ENCODE data around the gene TNFRSF8. TPM values are rescaled to one million over a fixed set of nuclear protein-coding genes. Genes with fewer than 3 reads are reported as not detected.
A peak's percentile ranks its signal among the peaks of the same experiment; 100 is the strongest.

TNFRSF8 gene
- total and polyA plus RNA-seq, 9 donors: 0.17 to 10.9 (median 0.45) TPM

GRCh38 chr1:12073796-12074195 lies 10.7 kb downstream of the TNFRSF8 start:
- Histone ChIP-seq H3K27me3 (no peaks in the 10 kb centered on the region), H3K36me3 (no peaks in the 10 kb centered on the region), H3K27ac (no peak overlapping the region), H3K4me1 (ENCODE audit: insufficient read depth) (peaks cover 2% of the 10 kb centered on the region), H3K9me3 (no peaks in the 10 kb centered on the region), H3K4me3 (no peak overlapping the region)
- TF ChIP-seq POLR2A (IDR thresholded peaks at IDR 0.05) (no peak), EP300 (IDR thresholded peaks at IDR 0.05) (no peak), CTCF (IDR thresholded peaks at IDR 0.05) (no peak)
- intact Hi-C loops (cut with DNase I): loop anchor here in 1 of 4 donors (10.0 kb wide), 1 partner anchor 59 kb away; the partner anchor contains the start of gene MIIP
- peak in 1 of 5 donors; percentile 29 for DNase-seq
- 95 to 97% (median 96%) methylated on average over 15 of the region's 15 CpGs for WGBS, 3 donors

GRCh38 chr1:12075195-12076114 lies 12.4 kb downstream of the TNFRSF8 start:
- intact Hi-C loops (cut with DNase I): loop anchor here in 2 of 4 donors (1.0 to 10.0 kb wide), 2 partner anchors 43 to 61 kb away; partner anchors contain the start of gene MIIP (in 1 of the 2)
- H3K27ac ChIP-seq: no peak overlapping the region
- WGBS, 3 donors: 26 to 30% (median 28%) methylated on average over 19 of the region's 19 CpGs
- no peaks in the 10 kb centered on the region for H3K9me3 ChIP-seq
- TF ChIP-seq EP300 (IDR thresholded peaks at IDR 0.05) (no peak), CTCF (IDR thresholded peaks at IDR 0.05) (no peak), POLR2A (IDR thresholded peaks at IDR 0.05) (no peak)
- no peak overlapping the region for H3K4me3 ChIP-seq
- no peaks in the 10 kb centered on the region for H3K36me3 ChIP-seq
- no peaks in the 10 kb centered on the region for H3K27me3 ChIP-seq
- peak; percentile 85 to 91 (median 90) for DNase-seq
- peaks cover 2% of the 10 kb centered on the region for H3K4me1 ChIP-seq (ENCODE audit: insufficient read depth)

- H3K9me3 ChIP-seq: no peaks in the 10 kb centered on the region
- intact Hi-C loops (cut with DNase I): loop anchor here in 2 of 4 donors (1.0 to 10.0 kb wide), 2 partner anchors 44 to 62 kb away; partner anchors contain the start of gene MIIP (in 1 of the 2)
- H3K4me1 ChIP-seq (ENCODE audit: insufficient read depth): peaks cover 2% of the 10 kb centered on the region
- WGBS, 3 donors: 82 to 85% (median 84%) methylated on average over 9 of the region's 9 CpGs
- no peak overlapping the region for H3K4me3 ChIP-seq
- no peak for DNase-seq
- H3K27me3 ChIP-seq: no peaks in the 10 kb centered on the region
- TF ChIP-seq CTCF (IDR thresholded peaks at IDR 0.05) (no peak), POLR2A (IDR thresholded peaks at IDR 0.05) (no peak), EP300 (IDR thresholded peaks at IDR 0.05) (no peak)
- H3K36me3 ChIP-seq: no peaks in the 10 kb centered on the region
- no peak overlapping the region for H3K27ac ChIP-seq
Observed at GRCh38 chr1:12076425-12077005, 13.4 kb downstream of the TNFRSF8 start.

GRCh38 chr1:12078575-12078937 lies 15.5 kb downstream of the TNFRSF8 start:
- peaks cover 2% of the 10 kb centered on the region for H3K4me1 ChIP-seq (ENCODE audit: insufficient read depth)
- H3K27ac ChIP-seq: no peak overlapping the region
- no peaks in the 10 kb centered on the region for H3K9me3 ChIP-seq
- no peak for DNase-seq
- no peaks in the 10 kb centered on the region for H3K27me3 ChIP-seq
- H3K36me3 ChIP-seq: no peaks in the 10 kb centered on the region
- no peak overlapping the region for H3K4me3 ChIP-seq
- intact Hi-C loops (cut with DNase I): loop anchor here in 1 of 4 donors (10.0 kb wide), 1 partner anchor 64 kb away; the partner anchor contains the start of gene MIIP
- WGBS, 3 donors: 86 to 93% (median 90%) methylated on average over 7 of the region's 7 CpGs
- TF ChIP-seq CTCF (IDR thresholded peaks at IDR 0.05) (no peak), EP300 (IDR thresholded peaks at IDR 0.05) (no peak), POLR2A (IDR thresholded peaks at IDR 0.05) (no peak)
